Lower leg skin (tissue), 3 donors: ENCODE measurements around the gene DAB2IP.

Experiments used
- POLR2A ChIP-seq, 2 donors: fragments of 450-650 bp; IDR thresholded peaks; one replicate each; pipeline ENCODE4 v1.6.1; 2016 to 2017; ENCODE audit warnings: antibody characterized with exemption in 2 of 2, mild to moderate bottlenecking in 1 of 2, moderate library complexity in 1 of 2
- TF ChIP-seq, protein P1 (sequence below), 3 donors: fragments of 450-650 bp; IDR thresholded peaks; one replicate each; pipeline ENCODE4 v1.5.1; 2016; ENCODE audit warnings: antibody characterized with exemption in 3 of 3, mild to moderate bottlenecking in 3 of 3, moderate library complexity in 2 of 3

DNA sequence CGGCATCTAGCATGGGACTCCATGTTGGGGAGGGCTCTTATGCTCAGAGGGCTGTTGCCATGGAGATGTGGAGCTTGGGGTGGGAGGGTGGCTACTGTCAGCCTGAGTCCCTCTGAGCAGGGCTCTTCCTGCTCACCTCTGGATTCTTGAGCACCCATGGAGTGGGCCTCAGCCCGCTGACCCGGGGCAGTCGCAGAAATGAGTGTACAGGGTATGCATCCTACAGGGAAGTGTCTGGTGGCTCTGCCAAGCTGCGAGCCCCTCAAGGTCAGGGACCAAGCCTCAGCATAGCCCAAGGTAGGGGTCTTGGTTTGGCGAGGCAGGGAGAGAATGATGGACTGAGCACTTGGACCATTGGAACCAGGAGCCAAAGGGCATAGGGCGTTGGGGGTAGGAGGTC, 104.1 kb downstream of the DAB2IP start:
- TF ChIP-seq, protein P1, sequence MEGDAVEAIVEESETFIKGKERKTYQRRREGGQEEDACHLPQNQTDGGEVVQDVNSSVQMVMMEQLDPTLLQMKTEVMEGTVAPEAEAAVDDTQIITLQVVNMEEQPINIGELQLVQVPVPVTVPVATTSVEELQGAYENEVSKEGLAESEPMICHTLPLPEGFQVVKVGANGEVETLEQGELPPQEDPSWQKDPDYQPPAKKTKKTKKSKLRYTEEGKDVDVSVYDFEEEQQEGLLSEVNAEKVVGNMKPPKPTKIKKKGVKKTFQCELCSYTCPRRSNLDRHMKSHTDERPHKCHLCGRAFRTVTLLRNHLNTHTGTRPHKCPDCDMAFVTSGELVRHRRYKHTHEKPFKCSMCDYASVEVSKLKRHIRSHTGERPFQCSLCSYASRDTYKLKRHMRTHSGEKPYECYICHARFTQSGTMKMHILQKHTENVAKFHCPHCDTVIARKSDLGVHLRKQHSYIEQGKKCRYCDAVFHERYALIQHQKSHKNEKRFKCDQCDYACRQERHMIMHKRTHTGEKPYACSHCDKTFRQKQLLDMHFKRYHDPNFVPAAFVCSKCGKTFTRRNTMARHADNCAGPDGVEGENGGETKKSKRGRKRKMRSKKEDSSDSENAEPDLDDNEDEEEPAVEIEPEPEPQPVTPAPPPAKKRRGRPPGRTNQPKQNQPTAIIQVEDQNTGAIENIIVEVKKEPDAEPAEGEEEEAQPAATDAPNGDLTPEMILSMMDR (IDR thresholded peaks at IDR 0.05): no peak
- no peak for TF ChIP-seq POLR2A (IDR thresholded peaks at IDR 0.05)
